ENCODE results near the gene LRP5.

The LRP5 gene

GRCh38 chr11:68311160-68312116, 953 bp upstream of the LRP5 start:
- DNase-seq, result no peak

- DNase-seq, result no peak
These were observed 586 bp downstream of the LRP5 start for GRCh38 chr11:68312780-68313573.

GRCh38 chr11:68313574-68314202, 1.3 kb downstream of the LRP5 start:
- DNase-seq, result no peak

GRCh38 chr11:68314203-68315170, 2.1 kb downstream of the LRP5 start:
- DNase-seq, result no peak

- DNase-seq, result no peak
These were observed 3.0 kb downstream of the LRP5 start for GRCh38 chr11:68315171-68315920.

- no peak for DNase-seq
These were observed 4.9 kb downstream of the LRP5 start for GRCh38 chr11:68317147-68317785.

- no peak for DNase-seq
These were observed 9.1 kb downstream of the LRP5 start for GRCh38 chr11:68321293-68322051.

- DNase-seq, result no peak
These were observed 9.7 kb downstream of the LRP5 start for GRCh38 chr11:68322052-68322430.

- DNase-seq, result no peak
These were observed 11.8 kb downstream of the LRP5 start for GRCh38 chr11:68324241-68324640.

- DNase-seq, result no peak
These were observed 12.3 kb downstream of the LRP5 start for GRCh38 chr11:68324695-68325094.

GRCh38 chr11:68325183-68325906, 13.0 kb downstream of the LRP5 start:
- DNase-seq, result no peak

GRCh38 chr11:68325907-68326220, 13.5 kb downstream of the LRP5 start:
- DNase-seq, result no peak

GRCh38 chr11:68326334-68327215, 14.2 kb downstream of the LRP5 start:
- DNase-seq, result no peak

GRCh38 chr11:68327586-68328370, 15.4 kb downstream of the LRP5 start:
- DNase-seq, result no peak

GRCh38 chr11:68328374-68329091, 16.1 kb downstream of the LRP5 start:
- no peak for DNase-seq

- DNase-seq, result no peak
These were observed 17.1 kb downstream of the LRP5 start for GRCh38 chr11:68329536-68329935.

Measured in CD4-positive, alpha-beta T cell treated with Interleukin-17A for 1 hour (primary cell).